ENCODE data around the gene PPARA. TPM values are rescaled to one million over a fixed set of nuclear protein-coding genes. Genes with fewer than 3 reads are reported as not detected.

Gene PPARA
- total and polyA plus RNA-seq, 12 donors = 5.1 to 208 (median 37.4) TPM

GRCh38 chr22:46220921-46221320 is 70.6 kb downstream of the PPARA start:
- intact Hi-C loops (cut with DNase I) = no loop called here
- TF ChIP-seq POLR2A (IDR thresholded peaks at IDR 0.05) = no peak
- TF ChIP-seq, protein P1, sequence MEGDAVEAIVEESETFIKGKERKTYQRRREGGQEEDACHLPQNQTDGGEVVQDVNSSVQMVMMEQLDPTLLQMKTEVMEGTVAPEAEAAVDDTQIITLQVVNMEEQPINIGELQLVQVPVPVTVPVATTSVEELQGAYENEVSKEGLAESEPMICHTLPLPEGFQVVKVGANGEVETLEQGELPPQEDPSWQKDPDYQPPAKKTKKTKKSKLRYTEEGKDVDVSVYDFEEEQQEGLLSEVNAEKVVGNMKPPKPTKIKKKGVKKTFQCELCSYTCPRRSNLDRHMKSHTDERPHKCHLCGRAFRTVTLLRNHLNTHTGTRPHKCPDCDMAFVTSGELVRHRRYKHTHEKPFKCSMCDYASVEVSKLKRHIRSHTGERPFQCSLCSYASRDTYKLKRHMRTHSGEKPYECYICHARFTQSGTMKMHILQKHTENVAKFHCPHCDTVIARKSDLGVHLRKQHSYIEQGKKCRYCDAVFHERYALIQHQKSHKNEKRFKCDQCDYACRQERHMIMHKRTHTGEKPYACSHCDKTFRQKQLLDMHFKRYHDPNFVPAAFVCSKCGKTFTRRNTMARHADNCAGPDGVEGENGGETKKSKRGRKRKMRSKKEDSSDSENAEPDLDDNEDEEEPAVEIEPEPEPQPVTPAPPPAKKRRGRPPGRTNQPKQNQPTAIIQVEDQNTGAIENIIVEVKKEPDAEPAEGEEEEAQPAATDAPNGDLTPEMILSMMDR (IDR thresholded peaks at IDR 0.05) = no peak
- Histone ChIP-seq H3K4me1 (replicated peaks in 1 of 2) (peaks cover 13 to 14% of the 10 kb centered on the region in 2 donors), H3K27ac (no peak overlapping the region), H3K36me3 (replicated peaks in 1 of 2) (peaks cover 0 to 67% of the 10 kb centered on the region in 2 donors), H3K9me3 (replicated peaks in 1 of 3) (no peaks in the 10 kb centered on the region), H3K27me3 (no peaks in the 10 kb centered on the region), H3K4me3 (no peak overlapping the region)
- WGBS, 4 donors = 88 to 93% (median 91%) methylated on average over 5 of the region's 5 CpGs
- no peak for DNase-seq

GRCh38 chr22:46224044-46224897 is 73.9 kb downstream of the PPARA start:
- H3K27me3 ChIP-seq = no peaks in the 10 kb centered on the region
- WGBS, 4 donors = 47 to 56% (median 51%) methylated on average over 11 to 23 of the region's 23 CpGs
- H3K4me1 ChIP-seq (replicated peaks in 1 of 2) = peaks cover 13 to 14% of the 10 kb centered on the region in 2 donors
- no peaks in the 10 kb centered on the region for H3K9me3 ChIP-seq (replicated peaks in 1 of 3)
- H3K4me3 ChIP-seq = no peak overlapping the region
- TF ChIP-seq, protein P1 (IDR thresholded peaks at IDR 0.05) = no peak
- TF ChIP-seq POLR2A (IDR thresholded peaks at IDR 0.05) = peak in 1 of 2 donors; percentile 59
- H3K36me3 ChIP-seq (replicated peaks in 1 of 2) = peaks cover 0 to 33% of the 10 kb centered on the region in 2 donors
- peak; percentile 76 to 90 (median 85) for DNase-seq
- peak overlapping the region; percentile 73 to 95 (median 85) for H3K27ac ChIP-seq
- intact Hi-C loops (cut with DNase I) = no loop called here

DNA sequence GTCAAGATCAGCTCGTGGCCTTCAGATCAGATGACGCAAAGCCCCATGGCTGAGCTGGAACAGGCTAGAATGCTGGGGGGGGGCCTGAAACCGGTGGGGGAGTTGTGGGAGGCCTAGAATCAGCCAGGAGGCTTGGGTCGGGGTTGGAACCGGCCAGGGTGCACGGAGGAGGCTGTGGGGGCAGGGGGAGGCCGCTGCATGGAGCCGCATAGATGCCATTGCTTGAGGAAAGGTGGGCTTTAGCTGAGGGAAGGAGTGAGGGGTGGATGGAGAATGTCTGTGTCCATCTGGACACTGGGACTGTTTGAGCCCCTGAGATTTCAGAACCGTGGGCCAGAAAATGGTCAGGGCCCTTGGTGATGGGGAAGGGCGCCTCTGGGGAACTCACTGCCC is 74.6 kb downstream of the PPARA start:
- peaks cover 13 to 14% of the 10 kb centered on the region in 2 donors for H3K4me1 ChIP-seq (replicated peaks in 1 of 2)
- H3K9me3 ChIP-seq (replicated peaks in 1 of 3) = no peaks in the 10 kb centered on the region
- intact Hi-C loops (cut with DNase I) = no loop called here
- WGBS, 4 donors = 39 to 58% (median 46%) methylated on average over 9 to 10 of the region's 10 CpGs
- H3K36me3 ChIP-seq (replicated peaks in 1 of 2) = peaks cover 0 to 27% of the 10 kb centered on the region in 2 donors
- H3K27me3 ChIP-seq = no peaks in the 10 kb centered on the region
- peak overlapping the region; percentile 73 to 95 (median 85) for H3K27ac ChIP-seq
- H3K4me3 ChIP-seq = no peak overlapping the region
- TF ChIP-seq, protein P1 (IDR thresholded peaks at IDR 0.05) = no peak
- no peak for TF ChIP-seq POLR2A (IDR thresholded peaks at IDR 0.05)
- DNase-seq = peak; percentile 76 to 92 (median 89)

- intact Hi-C loops (cut with DNase I) = no loop called here
- 85 to 91% (median 89%) methylated on average over 7 of the region's 7 CpGs for WGBS, 4 donors
- Histone ChIP-seq H3K27ac (peak overlapping the region in 2 of 5 donors; percentile 91 to 95), H3K27me3 (no peaks in the 10 kb centered on the region), H3K4me3 (no peak overlapping the region), H3K4me1 (replicated peaks in 1 of 2) (peaks cover 13 to 14% of the 10 kb centered on the region in 2 donors), H3K36me3 (replicated peaks in 1 of 2) (peaks cover 0 to 20% of the 10 kb centered on the region in 2 donors), H3K9me3 (replicated peaks in 1 of 3) (no peaks in the 10 kb centered on the region)
- TF ChIP-seq, protein P1 (IDR thresholded peaks at IDR 0.05) = no peak
- no peak for TF ChIP-seq POLR2A (IDR thresholded peaks at IDR 0.05)
- no peak for DNase-seq
Measured at GRCh38 chr22:46225631-46226030, 75.3 kb downstream of the PPARA start.
